ENCODE results near the gene SEBOX.

The SEBOX gene

DNA sequence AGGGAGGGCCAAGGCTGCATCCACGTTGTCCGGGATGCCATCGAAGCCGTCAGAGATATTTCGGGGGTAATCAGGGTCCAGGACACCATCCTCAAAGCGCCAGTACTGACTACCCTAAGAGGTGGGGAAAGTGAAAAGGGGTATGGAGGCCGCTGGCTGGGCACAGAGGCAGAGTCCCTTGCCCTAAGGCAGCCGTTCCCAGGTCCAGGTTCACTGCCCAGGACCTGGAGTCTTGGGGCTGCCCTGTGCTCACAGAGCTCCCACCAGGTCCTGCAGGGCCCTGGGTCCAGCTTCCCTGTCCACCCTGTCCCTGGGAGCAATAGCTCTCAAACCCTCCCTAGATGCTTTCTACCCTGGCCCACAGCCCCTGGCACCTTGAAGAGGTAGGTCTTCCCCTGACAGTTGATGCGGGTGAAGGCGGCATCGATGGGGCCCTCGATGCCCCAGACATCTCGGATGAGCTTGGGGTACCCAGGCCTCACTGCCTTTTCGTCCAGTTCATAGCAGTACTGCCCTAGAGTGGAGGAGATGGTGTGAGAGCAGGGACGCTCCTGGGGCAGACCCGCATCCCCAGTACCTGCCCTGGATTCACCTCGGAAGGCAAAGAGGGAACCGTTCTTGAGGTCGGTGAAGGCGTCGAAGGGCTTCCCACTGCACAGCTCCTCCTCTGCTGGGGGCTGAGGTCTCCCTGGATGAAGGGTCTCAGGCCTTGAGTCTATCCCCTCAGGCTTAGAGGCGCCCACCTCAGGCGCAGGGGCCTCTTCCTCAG, 4.1 kb upstream of the SEBOX start:
- no peak for DNase-seq (ENCODE audit: extremely low read depth, low read depth)
- TF ChIP-seq, protein P1, sequence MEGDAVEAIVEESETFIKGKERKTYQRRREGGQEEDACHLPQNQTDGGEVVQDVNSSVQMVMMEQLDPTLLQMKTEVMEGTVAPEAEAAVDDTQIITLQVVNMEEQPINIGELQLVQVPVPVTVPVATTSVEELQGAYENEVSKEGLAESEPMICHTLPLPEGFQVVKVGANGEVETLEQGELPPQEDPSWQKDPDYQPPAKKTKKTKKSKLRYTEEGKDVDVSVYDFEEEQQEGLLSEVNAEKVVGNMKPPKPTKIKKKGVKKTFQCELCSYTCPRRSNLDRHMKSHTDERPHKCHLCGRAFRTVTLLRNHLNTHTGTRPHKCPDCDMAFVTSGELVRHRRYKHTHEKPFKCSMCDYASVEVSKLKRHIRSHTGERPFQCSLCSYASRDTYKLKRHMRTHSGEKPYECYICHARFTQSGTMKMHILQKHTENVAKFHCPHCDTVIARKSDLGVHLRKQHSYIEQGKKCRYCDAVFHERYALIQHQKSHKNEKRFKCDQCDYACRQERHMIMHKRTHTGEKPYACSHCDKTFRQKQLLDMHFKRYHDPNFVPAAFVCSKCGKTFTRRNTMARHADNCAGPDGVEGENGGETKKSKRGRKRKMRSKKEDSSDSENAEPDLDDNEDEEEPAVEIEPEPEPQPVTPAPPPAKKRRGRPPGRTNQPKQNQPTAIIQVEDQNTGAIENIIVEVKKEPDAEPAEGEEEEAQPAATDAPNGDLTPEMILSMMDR (IDR thresholded peaks at IDR 0.05; ENCODE audit: low read depth, low read length) = no peak

DNA sequence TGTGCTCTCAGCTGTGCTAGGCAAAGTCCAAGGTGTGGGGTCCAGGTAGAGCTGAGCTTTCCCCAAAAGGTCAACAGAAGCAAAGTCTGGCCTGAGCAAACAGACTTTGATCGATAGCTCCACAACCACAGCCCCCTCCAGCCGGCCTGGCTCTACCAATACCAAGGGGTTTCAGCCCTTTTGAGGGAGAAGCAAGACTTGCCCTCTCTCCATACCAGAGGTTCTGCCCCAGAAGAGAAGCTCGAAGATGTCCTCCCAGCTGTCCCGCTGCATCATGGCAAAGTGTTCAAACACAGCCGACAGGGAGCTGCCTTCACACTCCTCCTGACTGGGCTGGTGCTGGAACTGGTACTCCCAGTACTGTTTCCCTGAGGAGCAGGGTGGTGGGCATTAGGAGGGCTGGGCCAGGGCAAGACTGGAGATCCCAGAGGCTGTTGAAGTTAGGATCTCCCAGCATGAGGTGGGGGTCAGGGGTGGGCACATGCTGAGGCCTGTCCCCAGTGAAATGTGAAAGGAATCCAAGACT, 3.4 kb upstream of the SEBOX start:
- TF ChIP-seq, protein P1 (IDR thresholded peaks at IDR 0.05; ENCODE audit: low read depth, low read length) = no peak
- no peak for DNase-seq (ENCODE audit: extremely low read depth, low read depth)

DNA sequence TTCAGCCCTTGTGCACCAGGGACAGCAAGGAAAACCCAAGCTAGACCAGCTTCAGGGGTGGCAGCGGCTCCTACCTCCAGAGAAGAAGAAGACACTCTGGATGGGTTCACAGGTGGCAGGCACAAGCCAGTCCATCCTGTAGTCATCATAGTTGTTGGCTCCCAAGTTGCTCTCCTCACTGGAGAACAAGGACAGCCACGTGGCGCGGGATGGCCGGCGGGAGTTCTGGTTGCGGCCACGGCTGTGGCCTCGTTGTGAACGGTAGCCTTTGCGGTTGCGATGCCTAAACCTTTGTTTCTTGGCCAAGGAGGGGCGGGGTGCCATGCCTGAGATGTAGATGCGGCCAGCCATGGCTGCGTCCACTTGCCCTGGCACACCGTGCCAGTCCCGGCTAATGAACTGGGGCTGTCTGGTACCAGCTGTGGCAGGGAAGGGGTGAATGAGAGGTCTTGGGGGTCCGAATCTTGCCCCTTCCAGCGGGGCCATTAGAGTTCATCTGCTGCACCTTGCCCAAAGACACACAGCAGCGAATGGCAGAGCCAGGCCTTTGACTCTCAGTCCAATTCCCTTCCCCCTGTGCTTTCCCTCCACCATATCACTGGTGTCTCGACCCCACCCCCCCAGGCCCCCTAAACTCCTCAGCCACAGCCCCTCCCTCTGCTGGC, 2.8 kb upstream of the SEBOX start:
- DNase-seq (ENCODE audit: extremely low read depth, low read depth) = no peak
- TF ChIP-seq, protein P1 (IDR thresholded peaks at IDR 0.05; ENCODE audit: low read depth, low read length) = no peak

DNA sequence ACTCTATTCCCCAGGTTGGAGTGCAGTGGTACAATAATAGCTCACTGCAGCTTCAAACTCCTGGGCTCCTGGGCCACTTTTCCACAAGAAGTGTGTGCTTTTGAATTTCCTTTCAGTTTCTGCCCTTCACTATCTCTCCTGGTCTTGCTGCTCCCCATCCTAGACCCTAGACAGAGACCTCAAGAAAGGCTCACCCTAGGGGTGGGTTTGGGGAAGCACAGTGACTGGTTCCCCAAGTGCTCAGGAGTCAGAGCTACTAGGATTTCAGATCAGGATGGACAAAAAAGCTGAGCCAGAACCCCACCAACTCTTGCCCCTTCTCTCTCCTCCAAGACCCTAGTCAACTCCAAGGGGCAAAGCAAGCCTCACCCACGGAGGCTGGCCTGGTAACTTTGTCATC, 1.6 kb upstream of the SEBOX start:
- TF ChIP-seq, protein P1 (IDR thresholded peaks at IDR 0.05; ENCODE audit: low read depth, low read length) = no peak
- DNase-seq (ENCODE audit: extremely low read depth, low read depth) = no peak

DNA sequence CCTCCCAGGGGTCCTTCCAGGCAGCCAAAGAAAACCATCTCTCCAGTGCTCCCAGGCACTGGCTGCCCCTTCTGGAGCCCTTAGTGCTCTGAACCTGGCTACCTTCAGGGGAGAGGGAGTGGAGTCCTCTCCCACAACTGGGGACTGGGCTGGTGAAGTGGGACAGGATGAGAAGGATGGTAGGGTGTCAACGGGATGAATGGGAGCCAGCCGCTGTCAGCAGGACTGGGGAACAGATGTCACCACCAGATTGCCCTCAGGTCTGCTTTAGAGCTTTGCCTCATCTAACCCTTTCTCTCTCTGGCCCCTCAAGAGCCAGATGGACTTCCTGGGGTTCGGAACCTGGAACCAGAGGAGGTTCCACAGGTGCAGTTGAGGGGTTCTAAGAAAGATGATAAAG, 488 bp upstream of the SEBOX start:
- TF ChIP-seq, protein P1 (IDR thresholded peaks at IDR 0.05; ENCODE audit: low read depth, low read length) = no peak
- no peak for DNase-seq (ENCODE audit: extremely low read depth, low read depth)

DNA sequence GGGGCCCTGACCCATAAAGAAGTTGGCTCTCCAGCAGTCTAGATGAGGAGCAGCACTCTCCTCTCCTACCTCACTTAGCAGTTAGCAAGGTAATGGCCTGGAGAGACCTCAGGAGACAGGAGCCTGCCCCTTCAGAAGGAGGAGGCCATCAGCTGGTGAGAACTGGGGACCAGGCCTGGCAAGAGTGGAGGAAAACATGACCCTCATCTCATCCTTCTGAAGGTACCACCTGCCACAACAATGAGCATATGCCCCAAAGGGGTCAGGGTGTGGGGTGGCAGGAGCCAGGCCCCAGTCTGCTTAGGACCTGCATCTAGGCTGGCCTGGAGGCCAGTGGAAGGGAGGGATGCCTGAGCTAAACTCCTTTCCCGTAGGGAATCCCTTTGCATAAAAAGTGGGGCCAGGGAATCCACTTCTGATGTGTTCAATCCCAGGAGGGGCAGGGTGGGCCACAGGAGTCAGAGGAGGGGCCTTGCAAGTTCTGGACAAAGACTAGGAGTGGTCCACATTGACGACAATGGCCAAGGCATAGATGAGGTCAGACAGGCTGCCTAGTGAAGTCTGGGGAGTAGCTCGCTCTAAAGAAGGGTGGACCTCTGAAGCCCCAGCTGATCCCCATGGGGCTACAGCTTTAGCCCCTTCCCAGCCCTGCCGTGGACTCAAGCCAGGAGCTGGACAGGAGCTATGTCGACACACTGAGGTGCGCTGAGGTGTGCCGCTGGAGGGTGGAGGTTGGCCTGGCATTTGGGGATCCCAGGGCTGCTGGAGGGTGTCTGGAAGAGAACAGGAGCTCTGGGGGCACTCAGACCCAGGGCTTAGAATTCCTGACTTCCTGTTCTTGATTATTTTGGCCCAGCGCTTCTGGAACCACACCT, 986 bp downstream of the SEBOX start:
- DNase-seq (ENCODE audit: extremely low read depth, low read depth) = no peak
- TF ChIP-seq, protein P1 (IDR thresholded peaks at IDR 0.05; ENCODE audit: low read depth, low read length) = no peak
